Right forelimb (tissue), 1 donor: Measurements from ENCODE around the gene RAD51B.
"Not testable (repeated sequence)": the region's sequence is repeated elsewhere in the genome, so short reads cannot be mapped to it uniquely, and the experiment has no call there.

Experiments used
- DNase-seq: peaks from one replicate; pipeline ENCODE4 v3.0.0-alpha.2; 2018

Gene RAD51B

GRCh38 chr14:68752271-68753006, 932.9 kb downstream of the RAD51B start:
- no peak for DNase-seq

- DNase-seq: no peak
Observed at GRCh38 chr14:68753690-68754089, 934.1 kb downstream of the RAD51B start.

- no peak for DNase-seq
Observed at GRCh38 chr14:68755016-68755353, 935.4 kb downstream of the RAD51B start.

- no peak for DNase-seq
Observed at GRCh38 chr14:68756000-68756481, 936.5 kb downstream of the RAD51B start.

- no peak for DNase-seq
Observed at GRCh38 chr14:68756734-68757133, 937.2 kb downstream of the RAD51B start.

GRCh38 chr14:68757618-68758081, 938.1 kb downstream of the RAD51B start:
- no peak for DNase-seq

GRCh38 chr14:68758301-68758700, 938.7 kb downstream of the RAD51B start:
- no peak for DNase-seq

- no peak for DNase-seq
Observed at GRCh38 chr14:68759017-68759560, 939.5 kb downstream of the RAD51B start.

- no peak for DNase-seq
Observed at GRCh38 chr14:68759937-68760336, 940.4 kb downstream of the RAD51B start.

GRCh38 chr14:68760761-68761160, 941.2 kb downstream of the RAD51B start:
- no peak for DNase-seq

GRCh38 chr14:68761391-68761790, 941.8 kb downstream of the RAD51B start:
- no peak for DNase-seq

GRCh38 chr14:68762953-68763764, 943.6 kb downstream of the RAD51B start:
- DNase-seq: no peak

GRCh38 chr14:68763843-68764242, 944.3 kb downstream of the RAD51B start:
- not testable (repeated sequence) for DNase-seq

- no peak for DNase-seq
Observed at GRCh38 chr14:68766299-68767247, 947.0 kb downstream of the RAD51B start.

GRCh38 chr14:68767248-68767645, 947.7 kb downstream of the RAD51B start:
- DNase-seq: no peak

- no peak for DNase-seq
Observed at GRCh38 chr14:68768316-68768715, 948.7 kb downstream of the RAD51B start.

- no peak for DNase-seq
Observed at GRCh38 chr14:68770051-68770450, 950.5 kb downstream of the RAD51B start.

- DNase-seq: no peak
Observed at GRCh38 chr14:68770553-68771286, 951.1 kb downstream of the RAD51B start.

GRCh38 chr14:68771631-68772030, 952.1 kb downstream of the RAD51B start:
- no peak for DNase-seq

- peak; percentile 17 for DNase-seq
Observed at GRCh38 chr14:68772761-68773381, 953.3 kb downstream of the RAD51B start.
